Melanocyte of skin (primary cell): ENCODE data around the gene ZNF582. TPM values are rescaled to one million over a fixed set of nuclear protein-coding genes. Genes with fewer than 3 reads are reported as not detected.

Experiments
- total RNA-seq, 2 donors: library from RNA; depleted of rRNA; stranded (reverse); fragments of >200 nt; gene quantifications; 2 replicates each; pipeline ENCODE4 v1.2.3, GENCODE V29; 2012

The ZNF582 gene
- 1 to 10 TPM; 2.0 to 4.5 TPM for total RNA-seq

DNA sequence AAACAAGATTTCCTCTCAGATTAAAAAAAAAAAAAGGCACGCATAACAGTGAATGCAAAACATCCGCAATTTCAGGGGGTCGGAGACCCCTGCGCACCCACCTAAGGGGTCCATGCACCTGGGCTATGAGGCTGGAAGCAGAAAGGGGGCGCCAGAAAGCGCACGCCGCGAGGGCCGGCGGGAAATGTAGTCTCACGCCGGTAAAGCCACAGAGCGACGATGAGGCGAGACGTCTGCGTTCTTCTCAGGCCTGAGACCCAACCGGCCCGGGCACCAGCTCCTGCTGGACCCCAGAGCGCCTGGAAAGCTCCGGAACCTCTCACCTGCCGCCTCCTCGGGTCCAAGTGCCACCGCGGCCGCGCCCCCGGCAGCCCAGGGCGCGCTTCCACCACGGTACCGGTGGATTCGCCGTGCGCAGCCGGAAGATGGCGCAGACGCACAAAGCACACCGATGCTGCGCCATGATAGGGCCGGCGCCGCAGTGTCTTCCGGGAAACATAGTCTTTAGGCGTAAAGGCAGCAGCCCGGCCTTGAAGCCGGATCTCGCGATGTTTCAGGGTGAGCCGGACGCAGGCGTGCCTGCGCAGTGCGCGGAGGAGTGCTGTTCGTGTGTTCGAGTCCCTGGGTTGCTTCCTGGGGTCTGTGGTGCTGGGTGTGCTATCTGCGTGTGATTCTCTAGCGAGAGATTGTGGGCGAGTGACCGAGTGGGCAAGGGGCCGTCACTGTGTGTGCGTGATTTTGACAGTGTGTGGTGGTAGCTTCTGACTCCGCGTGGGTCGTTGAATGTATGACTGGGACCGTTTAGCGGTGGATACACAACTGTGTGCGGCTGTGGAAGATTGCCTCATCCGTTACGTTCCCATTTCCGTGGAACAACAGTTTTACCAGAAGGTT is at the start of gene ZNF582:
TSS of gene ZNF582 (minus strand) at position 416 of the 894 bp plus-strand sequence. CDS start 1,782 bp downstream, outside the sequence.

DNA sequence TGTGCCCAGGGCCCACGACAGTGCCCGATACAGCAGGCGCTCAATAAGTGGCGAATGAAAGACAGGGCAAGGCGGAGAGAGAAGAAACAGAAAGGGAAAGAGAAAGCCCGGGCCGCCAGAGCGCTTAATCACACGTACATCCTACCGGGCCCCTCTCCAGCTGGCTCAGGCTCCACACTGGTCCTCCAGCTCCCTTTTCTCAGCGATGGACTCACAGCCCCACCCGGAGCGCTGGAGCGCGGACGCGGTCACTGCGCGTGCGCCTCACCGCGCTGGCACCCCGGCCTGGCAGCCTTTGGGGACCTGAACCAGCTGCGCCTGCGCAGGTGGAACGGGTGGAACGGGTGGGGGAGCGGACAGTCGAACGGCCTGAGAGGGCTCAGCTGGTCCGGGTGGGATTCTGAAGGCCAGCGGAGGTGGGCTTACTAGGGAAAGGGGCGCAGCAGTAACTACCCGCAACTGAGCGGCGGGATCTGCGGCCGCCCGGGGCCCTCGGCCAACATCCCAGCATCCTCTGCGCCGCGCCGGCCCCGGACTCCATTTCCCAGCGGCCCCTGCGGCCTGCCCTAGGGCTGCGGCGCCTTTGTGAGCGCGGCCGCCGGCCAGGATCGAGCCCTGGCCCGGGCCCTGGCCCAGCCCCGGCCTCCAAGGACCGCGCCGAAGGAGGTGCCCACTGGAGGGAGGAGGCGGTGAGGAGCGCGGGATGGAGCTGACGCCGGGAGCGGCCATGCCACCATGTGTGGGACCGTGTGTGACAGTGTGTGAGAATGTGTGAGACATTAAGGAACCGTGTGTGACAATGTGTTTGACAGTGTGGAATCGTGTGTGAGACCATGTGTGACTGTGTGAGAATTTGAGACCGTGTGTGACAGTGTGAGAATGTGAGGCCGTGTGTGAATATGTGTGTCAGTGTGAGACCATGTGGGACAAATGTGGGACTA is 10.7 kb upstream of the ZNF582 start, which contains the start of gene ZNF583:
TSS of gene ZNF583 (plus strand) at position 569 of the 941 bp plus-strand sequence. CDS start 2,783 bp downstream, outside the sequence.

Other genes starting within 250 kb of the ZNF582 start
- gene GALP, start 217.5 kb downstream of the ZNF582 start, total RNA-seq, result not detected
- not detected for gene ZSCAN5B, start 195.8 kb downstream of the ZNF582 start, total RNA-seq
- gene ZSCAN5C, start 191.3 kb downstream of the ZNF582 start, total RNA-seq, result not detected
- not detected for gene EDDM13, start 120.8 kb downstream of the ZNF582 start, total RNA-seq
- gene ZSCAN5A, start 78.7 kb downstream of the ZNF582 start, total RNA-seq, result 1 to 10 TPM; 5.0 to 7.2 TPM
- gene ZNF583, start 10.8 kb upstream of the ZNF582 start, total RNA-seq, result 1 to 10 TPM; 3.7 to 4.8 TPM
- 1 to 10 TPM; 3.3 to 5.5 TPM for gene ZNF667, start 83.8 kb upstream of the ZNF582 start, total RNA-seq
- 1 to 10 TPM; 1.7 to 3.1 TPM for gene ZNF471, start 114.3 kb upstream of the ZNF582 start, total RNA-seq
- 1 to 10 TPM; 7.7 to 8.6 TPM for gene ZFP28, start 145.4 kb upstream of the ZNF582 start, total RNA-seq
- 1 to 10 TPM; 2.0 to 2.4 TPM for gene ZNF470, start 173.9 kb upstream of the ZNF582 start, total RNA-seq
- gene ZNF71, start 201.8 kb upstream of the ZNF582 start, total RNA-seq, result 10 to 100 TPM in 1 of 2 donors, 1 to 10 TPM in 1; 8.7 to 11.4 TPM
- gene SMIM17, start 249.6 kb upstream of the ZNF582 start, total RNA-seq, result not detected